Uterus (tissue), 2 donors: ENCODE measurements around the gene SLC26A2.

Source experiments
- POLR2A ChIP-seq, 2 donors: fragments of 450-650 bp; IDR thresholded peaks; one replicate each; pipeline ENCODE4 v1.6.1; 2016; ENCODE audit warnings: antibody characterized with exemption in 2 of 2, mild to moderate bottlenecking in 1 of 2, moderate library complexity in 1 of 2
- TF ChIP-seq, protein P1 (sequence below), 4 experiments: fragments of 200-600 bp in 2 of 4; fragments of 450-650 bp in 2 of 4; sonication (generic) in 2 of 4; IDR thresholded peaks; one replicate each; pipeline ENCODE4 v1.5.1; 2016 to 2019; ENCODE audit warnings: antibody characterized with exemption in 4 of 4, mild to moderate bottlenecking in 2 of 4, moderate library complexity in 1 of 4

DNA sequence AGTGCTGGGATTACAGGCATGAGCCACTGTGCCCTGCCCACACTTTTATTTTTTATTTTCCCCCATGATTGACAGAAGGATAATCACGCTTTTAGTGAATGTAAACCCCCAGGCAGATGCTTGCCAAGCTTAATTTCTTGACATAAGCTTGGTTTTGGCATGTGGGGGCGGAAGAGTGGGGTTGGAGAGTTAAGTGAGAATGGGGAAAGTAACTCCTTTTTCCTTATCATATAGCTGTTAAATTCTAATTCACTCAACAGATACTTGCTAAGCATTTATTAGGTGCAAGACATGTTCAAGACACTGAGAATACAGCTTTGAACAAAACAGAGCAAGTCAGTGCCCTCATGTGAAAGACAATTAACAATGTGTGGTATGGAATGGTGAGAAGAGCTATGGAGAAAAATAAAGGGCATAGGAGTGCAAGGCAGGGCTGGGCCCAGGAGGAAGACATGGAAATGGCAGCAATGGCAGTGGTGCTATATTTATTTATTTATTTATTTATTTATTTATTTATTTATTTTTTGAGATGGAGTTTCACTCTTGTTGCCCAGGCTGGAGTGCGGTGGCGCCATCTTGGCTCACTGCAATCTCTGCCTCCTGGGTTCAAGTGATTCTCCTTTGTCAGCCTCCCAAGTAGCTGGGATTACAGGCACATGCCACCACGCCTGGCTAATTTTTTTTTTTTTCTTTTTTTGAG lies 2.2 kb downstream of the SLC26A2 start:
- TF ChIP-seq, protein P1, sequence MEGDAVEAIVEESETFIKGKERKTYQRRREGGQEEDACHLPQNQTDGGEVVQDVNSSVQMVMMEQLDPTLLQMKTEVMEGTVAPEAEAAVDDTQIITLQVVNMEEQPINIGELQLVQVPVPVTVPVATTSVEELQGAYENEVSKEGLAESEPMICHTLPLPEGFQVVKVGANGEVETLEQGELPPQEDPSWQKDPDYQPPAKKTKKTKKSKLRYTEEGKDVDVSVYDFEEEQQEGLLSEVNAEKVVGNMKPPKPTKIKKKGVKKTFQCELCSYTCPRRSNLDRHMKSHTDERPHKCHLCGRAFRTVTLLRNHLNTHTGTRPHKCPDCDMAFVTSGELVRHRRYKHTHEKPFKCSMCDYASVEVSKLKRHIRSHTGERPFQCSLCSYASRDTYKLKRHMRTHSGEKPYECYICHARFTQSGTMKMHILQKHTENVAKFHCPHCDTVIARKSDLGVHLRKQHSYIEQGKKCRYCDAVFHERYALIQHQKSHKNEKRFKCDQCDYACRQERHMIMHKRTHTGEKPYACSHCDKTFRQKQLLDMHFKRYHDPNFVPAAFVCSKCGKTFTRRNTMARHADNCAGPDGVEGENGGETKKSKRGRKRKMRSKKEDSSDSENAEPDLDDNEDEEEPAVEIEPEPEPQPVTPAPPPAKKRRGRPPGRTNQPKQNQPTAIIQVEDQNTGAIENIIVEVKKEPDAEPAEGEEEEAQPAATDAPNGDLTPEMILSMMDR (IDR thresholded peaks at IDR 0.05): no peak
- no peak for TF ChIP-seq POLR2A (IDR thresholded peaks at IDR 0.05)
